ENCODE data around the gene COL4A2.
"Not testable (repeated sequence)": the region's sequence is repeated elsewhere in the genome, so short reads cannot be mapped to it uniquely, and the experiment has no call there.

COL4A2 gene

DNA sequence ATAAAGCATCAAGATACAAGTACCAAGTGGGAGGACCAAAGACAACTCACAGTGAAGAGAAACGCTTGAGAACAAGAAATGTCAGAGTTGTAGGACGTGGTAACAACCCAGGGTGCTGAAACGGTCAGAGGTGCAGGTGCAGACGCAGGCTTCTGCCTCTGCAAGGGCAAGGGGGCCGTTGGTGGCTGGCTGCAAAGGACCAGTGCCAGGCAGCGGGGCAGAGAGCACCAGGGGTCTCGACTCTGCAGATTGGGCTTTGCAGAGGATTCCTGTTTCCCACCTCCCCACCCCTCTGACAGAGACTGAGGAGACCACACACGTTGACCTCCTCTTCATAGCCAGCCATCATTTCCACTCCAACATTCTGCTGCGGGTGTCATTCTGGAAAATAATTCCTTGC, 216.1 kb downstream of the COL4A2 start:
- DNase-seq, result no peak

DNA sequence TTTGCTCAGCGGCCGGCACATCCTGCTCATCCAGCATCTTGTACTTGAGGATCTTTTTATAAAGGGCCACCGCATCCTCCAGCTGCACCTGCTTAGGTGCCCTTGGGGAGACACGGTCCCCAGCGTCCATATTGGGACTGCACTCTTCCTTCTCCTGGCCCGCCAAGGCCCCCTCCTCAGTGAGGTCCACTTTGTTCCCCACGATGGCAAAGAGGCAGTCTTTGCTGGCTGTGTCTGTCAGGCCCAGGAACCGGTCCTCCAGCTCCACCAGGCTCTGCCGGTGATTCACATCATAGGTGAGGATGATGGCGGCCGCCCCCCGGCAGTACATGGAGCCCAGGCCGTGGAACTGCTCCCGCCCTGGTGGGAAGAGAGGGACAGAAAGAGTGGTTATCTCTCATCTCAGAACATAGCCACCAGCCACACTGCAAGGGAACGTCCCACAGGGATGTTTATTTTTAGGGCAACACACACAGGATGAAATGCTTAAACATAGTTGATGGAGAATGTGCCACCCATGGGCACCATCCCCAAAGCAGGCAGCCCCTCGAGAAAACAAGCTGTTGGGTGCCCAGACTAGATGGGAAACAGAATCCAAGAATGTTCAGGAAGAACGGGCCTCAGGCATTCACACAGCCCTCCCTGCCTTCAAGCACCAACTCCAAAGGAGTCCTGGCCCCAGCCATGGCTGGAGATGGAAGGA, 216.9 kb downstream of the COL4A2 start:
- no peak for DNase-seq

DNA sequence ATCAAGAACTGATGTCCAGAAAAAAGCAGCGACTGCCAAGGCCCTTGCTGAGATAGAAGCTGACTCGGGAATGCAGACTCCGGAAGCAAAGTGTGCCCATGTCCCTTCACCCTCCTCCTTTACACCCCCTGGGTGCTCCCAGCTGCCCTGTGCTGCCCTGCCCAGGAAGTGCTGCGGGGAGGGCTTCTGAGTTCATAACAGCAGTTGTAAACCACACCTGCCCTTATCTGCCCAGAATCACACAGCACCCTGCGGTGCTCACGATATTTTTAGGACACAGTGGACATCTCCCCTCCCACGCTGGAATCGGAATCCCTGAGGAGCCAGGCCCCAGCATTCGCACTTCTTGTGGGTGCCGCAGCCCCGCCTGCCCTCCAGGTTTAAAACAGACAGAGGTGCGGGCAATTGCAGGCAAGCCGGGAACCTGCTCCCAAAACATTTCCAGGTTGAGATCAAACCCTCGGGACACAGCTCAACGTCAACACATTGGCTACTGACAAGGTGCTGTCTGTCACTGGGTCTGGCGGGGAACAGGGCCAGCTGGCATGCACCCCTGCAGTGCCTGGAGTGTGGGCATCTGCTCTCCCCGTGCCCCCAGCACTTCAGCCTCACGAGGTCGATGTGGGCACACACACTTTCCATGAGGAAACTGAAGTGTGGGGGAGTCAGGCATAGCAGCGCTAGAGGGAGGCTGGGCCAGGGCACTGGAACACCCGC, 217.6 kb downstream of the COL4A2 start:
- no peak for DNase-seq

DNA sequence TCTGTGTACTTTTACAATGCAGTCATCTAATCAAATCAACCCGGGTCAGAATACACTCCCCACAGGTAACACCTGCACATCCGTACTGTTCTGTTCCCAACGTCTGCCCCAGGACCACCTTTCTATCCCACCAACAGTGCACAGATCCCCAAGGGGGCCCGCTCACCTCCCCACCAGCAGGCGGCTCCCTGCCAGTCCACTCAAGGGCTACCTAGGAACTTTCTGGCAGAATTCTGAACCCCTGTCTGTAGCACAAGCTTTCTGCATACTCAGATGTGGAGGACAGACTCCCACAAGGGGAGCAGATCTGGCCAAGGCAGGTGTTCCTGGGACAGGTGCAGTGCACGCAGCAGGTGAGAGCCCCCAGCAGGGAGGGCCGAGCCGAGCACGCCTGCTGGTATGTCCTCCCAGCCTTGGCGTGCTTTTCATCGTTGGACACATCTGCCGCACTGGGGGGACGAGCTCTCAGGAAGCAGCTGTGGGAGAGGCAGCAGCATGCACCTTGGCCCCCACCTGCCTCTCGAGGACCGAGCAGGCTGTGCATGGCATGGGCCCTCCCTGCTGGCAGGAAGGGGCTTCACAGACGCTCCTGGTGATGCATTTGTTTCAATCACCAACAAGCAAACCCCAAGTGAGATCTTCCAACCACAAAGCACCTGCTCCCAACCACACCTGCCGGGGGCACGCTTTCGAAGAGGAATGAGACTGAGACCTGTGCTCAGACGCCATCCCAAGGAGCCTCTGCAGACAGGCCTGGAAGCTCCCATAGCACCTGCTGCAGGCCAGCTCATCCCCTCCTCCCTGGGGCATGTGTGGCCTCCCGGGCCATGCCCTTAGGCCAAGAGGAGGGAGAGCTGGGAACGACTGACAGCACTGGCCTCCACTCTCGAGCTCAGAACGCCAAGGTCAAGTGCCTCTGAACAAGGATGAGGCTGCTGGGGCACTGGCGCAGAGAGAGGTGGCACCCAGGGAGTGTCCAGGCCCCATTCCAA, 218.5 kb downstream of the COL4A2 start:
- no peak for DNase-seq

DNA sequence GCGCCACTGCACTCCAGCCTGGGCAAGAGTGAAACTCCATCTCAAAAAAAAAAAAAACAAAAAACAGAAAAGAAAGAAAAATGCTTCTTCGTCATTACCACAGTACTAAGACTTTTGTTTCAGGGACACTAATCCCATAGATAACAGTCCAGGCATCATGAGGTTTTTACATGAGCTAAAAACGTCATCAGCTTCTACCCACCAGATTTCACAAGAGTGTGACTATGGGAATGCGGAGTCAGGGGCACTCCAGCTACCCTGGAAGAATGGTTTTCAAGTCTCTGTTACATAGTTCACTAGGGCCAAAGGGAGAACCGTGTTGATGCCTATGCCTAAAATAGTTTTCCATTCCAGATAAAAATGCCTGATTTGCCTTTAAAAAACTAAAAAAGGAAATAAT, 221.3 kb downstream of the COL4A2 start:
- DNase-seq, result no peak

DNA sequence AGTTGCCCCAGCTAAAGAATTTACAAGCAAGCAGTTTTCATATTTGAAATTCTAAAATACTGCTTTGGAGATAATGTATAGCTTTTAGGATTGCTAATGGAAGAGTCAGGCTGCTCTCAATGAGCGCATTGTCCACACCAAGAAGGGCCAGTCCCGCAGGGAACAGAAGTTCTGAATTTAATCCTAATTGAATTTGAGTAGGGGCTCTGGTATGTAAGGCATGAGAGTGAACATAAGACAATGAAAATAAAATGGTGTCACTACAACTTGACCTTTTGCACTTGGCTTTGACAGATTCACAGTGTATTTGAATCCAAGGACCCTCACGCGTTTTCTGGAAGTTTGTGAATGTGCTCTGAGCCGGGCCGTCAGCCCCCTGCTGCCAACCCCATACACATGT, 221.8 kb downstream of the COL4A2 start:
- DNase-seq, result no peak

DNA sequence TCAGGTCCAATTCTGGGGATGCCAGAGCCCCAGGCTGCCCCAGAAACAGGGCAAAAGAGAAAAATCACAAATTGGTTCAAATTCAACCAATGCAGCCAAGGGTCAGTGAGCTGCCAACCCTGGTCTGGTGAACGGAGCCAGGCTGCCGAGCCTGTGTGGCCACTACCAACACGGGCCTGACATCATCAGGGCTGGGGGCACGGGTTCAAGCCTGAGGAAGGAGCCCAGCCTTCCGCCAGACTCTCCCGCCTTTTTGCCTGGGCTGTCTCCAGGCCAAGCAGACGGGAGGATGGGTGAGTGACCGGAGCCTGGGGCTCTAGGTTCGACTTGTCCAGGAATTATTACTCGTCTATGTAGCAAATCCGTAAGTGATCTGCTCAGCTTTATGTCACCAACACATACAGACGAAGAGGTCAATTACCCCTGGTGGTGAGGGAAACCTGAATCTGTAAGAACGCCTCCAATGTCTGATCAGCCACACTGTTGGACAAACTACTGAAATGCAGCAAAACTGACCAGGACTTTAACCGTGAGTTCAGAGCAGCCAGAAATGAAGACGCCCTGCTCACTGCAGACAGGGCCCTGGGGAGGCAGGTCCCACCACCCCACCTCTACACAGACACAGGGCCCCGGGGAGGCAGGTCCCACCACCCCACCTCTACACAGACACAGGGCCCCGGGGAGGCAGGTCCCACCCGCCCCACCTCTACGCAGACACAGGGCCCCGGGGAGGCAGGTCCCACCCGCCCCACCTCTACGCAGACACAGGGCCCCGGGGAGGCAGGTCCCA, 222.6 kb downstream of the COL4A2 start:
- no peak for DNase-seq

DNA sequence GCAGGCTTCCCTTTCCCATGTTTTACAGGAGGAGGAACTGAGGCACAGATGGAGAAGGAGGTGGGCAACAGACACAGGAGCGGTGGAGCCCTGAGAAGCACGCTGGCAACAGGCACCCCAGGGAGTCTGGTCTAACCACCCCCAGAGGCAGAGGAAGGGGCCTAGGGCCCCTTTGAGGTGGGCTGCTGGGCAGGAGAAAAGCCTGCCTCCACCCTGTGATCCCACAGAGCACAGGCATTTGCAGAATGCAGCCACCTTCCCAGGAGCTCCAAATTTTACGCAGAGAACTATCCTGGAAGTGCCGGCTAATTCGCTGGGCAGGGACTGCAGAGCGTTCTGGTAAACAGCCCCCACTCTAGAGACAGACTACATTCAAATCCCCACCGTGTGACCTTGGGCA, 224.0 kb downstream of the COL4A2 start:
- DNase-seq, result no peak

DNA sequence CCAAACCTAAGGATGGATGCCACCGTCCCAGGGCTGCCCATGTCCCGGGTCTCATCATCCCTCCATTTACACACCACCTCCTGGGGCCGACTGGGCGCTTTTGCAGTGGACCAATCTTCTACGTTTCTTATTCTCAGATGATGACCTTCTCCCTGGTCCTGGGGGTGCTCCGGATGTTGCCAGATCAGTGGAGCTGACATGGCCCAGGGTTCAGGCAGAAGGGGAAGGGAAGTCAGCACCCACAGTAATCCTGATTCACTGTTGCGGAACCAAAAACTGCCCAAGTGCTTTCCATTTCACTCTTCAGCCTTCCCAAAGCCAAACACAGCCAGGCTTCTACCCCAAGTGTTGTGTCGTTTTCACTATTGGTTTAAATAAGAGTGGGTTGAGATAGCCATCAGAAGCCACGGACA, 224.6 kb downstream of the COL4A2 start:
- DNase-seq, result no peak

DNA sequence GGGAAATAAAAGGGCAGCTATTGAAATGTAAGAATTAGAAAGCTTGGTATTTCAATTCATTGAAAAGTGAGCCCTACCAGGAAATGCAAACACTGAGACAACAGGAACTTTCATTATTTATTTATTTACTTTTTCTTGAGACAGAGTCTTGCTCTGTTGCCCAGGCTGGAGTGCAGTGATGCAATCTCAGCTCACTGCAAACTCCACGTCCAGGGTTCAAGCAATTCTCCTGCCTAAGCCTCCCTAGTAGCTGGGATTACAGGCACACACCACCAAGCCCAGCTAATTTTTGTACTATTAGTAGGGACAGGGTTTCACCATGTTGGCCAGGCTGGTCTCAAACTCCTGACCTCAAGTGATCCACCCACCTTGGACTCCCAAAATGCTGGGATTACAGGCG, 225.2 kb downstream of the COL4A2 start:
- DNase-seq, result not testable (repeated sequence)

DNA sequence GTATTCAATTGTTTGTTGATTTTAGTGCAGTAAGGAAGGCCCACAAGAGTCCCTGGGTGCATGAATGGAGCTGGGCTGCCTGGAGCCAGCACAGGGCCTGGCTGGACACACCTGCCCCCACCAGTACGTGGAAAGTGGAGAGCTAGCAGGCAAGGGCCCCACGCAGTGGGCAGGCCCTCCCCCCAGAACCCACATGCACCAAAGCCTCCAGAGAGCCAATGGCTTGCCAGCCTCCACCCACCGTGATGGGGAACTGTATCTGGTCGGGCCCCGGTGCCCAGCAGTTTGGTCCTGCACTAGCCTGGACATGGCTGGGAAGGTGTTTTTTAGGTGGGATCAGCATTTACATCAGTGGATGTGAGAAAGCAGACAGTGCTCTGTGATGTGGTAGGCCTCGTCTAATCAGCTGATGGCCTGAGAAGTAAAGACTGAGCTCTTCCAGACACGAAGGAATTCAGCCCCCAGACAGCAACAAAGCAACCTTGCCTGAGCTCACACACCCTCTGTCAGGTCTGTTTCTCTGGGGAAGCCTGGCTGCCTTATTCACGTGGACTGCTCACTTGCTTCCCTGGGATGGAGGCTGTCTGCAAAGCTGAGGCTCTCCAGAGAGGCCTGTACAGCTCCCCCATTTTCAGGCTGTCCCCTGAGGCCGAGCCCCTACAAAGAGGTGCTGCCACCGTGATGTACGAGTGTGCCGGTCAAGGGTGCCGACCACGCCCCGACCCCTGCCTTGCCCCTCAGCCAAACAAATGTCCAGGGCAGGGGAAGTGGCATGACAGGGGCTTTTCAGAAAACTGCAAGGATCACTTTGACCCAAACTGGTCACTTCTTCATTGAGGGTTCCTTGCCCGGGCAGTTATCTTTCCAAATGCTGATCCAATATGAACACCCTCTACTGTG, 226.9 kb downstream of the COL4A2 start:
- DNase-seq, result no peak

DNA sequence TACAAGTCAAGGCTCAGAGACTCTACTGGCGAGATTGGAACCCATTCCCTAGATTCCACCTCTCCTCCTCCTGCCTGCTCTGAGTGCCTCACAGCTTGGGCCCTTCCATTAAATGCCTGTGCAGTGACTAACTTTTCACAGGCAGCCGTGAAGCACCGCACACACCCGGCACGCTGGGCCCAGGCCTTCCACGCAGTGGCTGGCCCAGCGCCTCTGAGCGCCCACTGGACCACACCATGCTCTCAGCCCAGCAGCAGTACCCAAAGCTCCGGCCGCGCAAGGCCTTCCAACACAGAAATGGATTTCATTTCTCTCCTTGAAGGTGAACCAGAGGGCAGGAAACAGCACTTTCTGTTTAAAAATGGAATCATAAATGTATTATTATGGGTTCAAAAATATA, 228.4 kb downstream of the COL4A2 start:
- no peak for DNase-seq

DNA sequence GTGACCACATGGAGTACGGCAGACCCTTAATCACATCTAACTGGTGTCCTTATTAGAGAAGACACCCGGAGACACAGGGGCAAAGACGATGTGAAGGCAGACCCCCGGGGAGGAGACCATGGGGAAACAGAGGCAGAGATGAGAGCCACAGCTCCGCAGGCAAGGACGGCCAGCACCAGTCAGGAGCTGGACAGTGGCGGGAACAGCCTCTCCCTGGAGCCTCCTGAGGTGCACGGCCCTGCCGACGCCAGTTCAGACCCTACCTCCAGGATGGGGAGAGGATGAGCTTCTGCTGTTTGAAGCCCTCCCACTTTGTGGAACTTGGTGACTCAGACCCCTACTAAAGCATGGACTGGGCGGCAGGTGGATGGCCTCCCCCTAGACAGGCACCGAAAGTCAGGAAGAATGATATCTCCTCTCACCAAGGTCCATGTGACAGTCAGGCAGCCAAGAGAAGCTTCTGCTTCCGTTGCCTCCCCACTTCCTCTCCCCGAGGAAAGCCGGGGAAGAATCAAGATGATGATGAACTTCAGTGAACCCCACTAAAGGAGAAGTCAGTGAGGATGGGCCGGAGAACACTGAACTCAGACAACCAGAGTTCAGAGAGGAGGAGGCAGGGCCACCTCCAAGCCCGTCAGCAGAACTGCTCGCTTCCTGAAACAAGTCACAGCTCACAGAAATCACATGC, 229.1 kb downstream of the COL4A2 start:
- peak; percentile 77 for DNase-seq

DNA sequence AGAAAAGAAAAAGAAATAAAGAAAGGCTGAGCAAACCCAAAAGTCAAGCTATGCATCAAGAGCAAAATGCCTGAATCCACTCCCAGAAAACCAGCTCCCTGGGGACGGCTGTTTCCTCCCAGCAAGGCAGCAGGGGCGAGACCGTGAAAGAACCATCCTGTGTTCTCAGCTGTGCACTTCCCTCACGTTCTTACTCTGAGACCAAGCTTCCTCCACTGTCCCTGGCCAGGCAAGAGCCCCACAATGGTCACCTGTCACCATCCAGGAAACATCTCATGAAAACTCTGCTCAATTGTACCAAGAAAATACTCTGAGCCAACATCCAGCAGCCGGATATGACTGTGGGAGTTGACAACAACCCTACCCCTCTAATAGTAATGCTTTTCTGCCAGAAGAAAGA, 231.5 kb downstream of the COL4A2 start:
- DNase-seq, result no peak

DNA sequence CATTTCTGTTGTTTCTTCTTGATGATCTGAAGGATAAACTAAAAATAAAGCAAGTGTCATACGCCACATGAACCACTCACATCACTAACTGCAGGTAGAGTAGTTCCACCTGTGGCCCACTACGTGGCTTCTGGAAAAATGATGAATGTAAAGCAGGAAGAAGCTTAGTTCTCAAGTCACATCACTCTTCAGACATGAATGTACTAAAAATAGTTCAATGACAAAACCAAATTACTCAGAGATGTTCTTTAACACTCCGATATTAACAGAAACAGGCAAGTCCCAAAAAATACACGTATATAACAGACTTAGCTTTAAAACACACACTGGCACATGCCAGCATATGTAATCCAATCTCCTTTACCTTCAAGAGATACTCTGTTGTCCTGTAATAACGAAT, 232.8 kb downstream of the COL4A2 start:
- no peak for DNase-seq

DNA sequence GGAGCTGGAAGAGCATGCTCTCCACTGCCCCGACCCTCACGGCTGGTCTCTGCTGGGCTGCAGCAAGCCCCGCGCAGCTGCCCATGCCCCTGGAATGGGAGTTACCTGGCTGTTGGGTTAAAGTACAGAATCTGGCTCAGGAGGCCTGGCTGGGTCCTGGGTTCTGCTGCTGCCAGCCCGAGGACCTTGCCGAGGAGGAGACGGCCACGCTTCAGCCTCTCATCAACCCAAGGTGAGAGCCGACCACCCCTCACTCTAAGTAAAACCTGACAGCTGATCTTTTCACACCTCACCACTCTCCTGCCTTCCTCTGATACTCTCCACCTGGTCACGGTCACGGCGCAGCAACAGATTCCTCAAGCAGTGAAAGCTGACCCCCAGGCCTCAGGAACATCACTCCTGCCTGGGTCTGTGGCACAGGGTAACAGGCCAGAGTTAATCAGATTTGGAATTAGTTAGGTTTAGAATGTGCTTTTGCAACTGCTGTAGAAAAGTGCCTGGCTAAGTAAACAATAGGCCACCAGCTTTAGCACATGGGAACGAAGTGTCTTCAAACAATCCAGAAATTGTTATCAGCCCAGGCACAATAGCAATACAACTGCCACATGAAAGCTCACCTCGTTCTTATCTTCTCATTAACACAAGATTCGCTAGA, 233.9 kb downstream of the COL4A2 start:
- no peak for DNase-seq

DNA sequence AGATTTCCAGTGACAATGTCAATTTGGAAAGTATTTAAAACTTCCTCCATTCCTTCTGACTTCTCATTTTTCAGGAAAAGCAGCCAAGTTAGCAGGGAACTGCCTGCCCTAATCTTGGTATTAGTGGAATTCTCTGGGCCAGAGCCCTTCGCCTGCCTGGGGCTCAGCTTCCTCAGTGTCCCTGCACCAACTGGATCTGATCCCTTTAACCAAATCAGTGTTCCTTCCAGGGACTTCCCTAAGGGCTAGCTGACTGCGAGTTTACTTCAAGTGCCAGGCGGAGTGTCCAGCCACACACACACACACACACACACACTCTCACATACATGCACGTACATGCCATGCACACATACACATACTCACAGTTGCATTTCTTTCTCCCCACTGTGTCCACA, 234.4 kb downstream of the COL4A2 start:
- DNase-seq, result no peak

DNA sequence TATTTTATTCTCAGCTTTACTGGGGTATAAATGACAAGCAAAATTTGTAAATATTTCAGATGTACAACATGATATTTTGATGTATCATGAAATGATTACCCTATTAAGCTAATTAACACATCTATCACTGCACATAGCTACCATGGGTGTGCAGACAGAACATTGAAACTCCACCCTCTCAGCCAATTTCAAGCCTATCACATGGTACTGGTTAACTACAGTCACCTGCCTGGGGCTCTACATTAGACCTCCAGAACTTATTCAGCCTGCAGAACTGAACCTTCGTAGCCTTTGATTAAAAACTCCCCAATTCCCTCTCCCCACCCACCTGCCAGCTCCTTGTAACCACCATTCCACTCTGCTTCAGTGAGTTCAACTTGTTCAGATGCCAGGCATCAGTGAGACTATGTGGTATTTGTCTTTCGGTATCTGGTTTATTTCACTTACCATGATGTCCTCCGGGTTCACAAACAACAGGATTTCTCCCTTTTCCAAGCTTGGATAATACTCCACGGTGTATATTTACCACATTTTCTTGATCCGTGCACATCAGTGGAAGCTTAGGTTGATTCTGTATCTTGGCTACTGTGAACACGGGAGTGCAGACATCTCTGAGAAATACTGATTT, 235.2 kb downstream of the COL4A2 start:
- no peak for DNase-seq

DNA sequence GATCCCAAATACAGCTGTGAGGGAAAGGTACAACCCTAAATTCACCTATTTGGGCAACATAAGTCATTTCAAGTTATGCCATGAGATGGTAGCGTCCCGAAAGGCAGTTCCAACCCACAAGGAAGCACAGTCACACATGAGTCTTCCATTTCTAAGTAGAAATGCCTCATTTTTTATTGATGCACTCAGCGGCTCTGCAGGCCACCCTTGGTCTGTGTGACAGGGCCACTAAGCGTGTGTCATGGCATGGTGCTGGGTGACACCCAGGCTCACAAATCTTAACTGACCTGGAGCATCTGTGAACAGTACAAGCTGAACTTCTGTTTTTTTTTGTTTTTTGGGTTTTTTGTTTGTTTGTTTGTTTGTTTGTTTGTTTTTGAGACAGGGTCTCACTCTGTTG, 239.3 kb downstream of the COL4A2 start:
- DNase-seq, result no peak

DNA sequence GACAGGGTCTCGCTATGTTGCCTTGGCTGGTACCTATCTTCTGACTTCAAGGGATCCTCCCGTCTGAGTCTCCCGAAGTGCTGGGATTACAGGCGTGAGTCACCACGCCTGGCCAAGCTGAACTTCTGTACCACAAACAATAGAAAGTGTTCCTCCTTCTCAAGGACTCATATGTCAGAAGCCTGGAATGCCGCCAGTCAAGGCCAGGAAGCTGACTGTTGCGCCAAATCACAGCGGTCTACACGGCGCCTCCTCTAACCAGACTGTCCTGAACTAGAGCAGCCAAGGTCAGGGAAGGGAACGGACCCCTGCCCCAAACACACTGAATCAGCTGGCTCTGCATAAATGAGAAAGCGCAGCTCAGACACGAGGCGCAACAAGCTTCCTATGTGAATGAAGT, 239.8 kb downstream of the COL4A2 start:
- DNase-seq, result no peak
